ENCODE data around the gene THAP5.
"Not testable (repeated sequence)": the region's sequence is repeated elsewhere in the genome, so short reads cannot be mapped to it uniquely, and the experiment has no call there.

THAP5 gene

DNA sequence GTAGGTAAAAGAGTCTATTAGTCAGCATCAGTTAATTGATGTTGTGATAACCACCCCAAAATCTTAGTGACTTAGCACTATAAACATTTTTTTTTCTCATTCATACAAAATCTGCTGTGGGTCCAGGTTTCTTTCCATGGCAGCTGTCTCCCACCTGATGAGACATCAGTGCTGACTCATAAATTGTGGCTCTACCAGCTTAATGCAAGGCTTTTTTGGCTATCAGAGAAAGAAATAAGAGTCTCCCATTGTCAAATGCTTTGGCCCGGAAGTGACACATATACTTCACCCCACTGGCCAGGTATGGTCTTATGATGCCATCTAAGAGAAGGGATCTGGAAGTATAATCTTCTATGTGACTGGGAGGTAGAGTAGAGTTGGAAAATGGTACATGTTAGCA is 14.7 kb upstream of the THAP5 start:
- no peak for DNase-seq (ENCODE audit: low read depth)

- DNase-seq (ENCODE audit: low read depth), result no peak
These were observed 12.4 kb upstream of the THAP5 start for GRCh38 chr7:108581655-108582491.

DNA sequence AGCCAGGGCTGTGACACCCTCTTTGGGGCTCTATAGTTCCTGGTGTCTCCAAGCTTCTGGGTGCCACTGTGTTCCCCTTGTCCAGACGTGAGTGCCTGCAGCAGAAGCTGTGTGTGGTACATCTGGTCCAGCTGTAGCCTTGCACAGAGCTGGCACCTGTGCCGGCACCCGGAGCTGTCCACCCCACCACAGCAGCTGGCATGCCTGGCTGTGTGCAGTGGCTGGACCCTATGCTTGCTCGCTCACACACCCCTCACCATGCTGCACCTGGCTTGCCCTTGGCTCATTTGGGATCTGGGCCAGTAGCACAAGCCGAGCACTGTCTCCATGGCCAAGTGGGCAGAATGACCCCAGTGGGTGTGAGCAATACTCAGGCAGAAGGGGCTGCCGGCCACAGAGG is 10.8 kb upstream of the THAP5 start:
- no peak for DNase-seq (ENCODE audit: low read depth)

GRCh38 chr7:108578937-108579336 is 9.4 kb upstream of the THAP5 start:
- DNase-seq (ENCODE audit: low read depth), result no peak

DNA sequence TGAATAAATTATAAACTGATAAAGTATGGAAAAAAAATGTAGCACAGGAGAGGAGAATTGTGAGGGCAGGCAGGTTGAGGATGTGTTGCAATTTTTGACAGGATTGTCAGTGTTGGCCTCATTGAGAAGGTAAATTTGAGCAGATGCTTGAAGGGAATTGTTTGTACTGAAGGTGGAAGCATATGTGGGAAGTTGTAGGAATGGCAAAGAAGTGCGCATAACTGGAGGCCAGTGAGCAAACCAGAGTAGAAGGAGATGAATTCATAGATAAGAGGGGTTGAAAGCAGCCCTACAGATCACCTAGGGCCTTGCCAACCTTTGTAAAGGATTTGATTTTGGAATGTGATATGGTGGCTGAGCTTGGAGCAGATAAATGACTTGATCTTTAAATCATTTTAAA is 6.6 kb upstream of the THAP5 start:
- no peak for DNase-seq (ENCODE audit: low read depth)

DNA sequence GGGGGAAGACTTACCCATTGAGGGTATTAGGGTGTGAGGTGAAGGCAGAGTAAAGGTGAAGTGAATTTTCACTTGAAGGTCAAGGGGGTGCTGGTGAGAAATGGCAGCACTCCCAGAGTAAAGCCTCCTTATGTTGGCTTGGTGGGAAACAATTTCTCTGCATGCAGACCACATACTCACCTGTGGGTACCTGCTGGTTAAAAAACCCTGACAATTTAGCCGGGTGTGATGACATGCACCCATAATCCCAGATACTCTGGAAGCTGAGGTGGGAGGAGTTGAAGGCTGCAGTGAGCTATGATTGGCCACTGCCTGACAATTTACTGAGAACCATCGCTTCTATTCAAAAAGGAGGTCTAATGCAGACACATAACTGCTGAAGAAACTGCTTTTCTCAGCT is 5.7 kb upstream of the THAP5 start:
- DNase-seq (ENCODE audit: low read depth), result no peak

- DNase-seq (ENCODE audit: low read depth), result no peak
These were observed 3.0 kb upstream of the THAP5 start for GRCh38 chr7:108572480-108572879.

DNA sequence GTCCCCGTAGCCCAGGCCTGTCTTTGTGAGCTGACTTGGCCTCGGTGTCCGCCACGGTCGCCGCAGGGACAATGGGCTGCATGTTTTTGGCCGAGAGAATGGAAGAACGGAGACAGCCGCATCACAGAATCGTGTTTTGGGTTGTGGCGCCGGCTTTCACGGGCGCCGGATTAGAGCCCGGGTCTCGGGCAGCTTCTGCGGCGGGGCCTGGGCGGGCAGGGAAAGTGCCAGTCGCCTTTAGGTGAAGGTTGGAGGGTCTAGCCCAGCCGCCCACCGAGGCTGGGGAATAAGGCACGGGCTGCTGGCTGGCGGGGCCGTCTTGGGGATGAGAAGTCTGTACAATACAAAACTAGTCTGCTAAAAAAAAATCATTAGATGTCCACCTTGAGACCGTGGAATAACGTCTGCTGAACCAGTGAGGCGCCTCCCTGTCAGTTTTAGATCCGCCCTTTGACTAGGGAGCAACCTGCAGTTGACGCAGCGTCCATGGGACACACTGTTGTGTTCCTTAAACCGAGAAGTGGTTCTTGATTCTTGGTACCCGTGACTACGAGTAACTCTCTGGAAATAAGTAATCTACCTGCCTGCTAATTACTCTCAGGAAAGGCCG is 745 bp upstream of the THAP5 start:
- peak; percentile 13 for DNase-seq (ENCODE audit: low read depth)

DNA sequence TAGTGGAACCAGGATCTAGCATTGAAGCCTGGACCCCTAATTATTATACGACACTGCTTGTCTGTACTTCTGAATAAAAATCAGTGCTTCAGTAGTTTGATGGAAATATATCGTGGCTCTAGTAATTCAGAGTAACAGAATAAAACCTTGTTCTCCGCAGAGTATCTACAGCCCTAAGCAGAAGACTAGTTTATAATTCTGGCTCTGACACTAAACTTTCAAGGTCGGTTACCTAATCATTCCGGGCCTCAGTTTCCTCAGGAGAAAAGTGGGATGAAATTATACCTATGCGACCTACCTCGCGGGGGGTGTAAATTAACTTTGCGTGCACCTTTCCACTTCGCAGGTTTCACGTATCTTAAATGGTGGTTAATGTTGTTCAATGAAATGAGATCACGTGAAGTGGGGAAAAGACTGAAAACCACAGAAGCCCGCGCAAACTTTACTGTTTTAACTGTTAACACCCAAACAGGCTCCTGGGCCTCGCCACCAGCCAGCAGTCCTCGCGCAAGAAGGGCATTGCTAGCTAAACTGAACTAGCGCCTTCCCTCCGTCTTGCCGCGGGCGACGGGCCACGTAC is 615 bp downstream of the THAP5 start:
- peak; percentile 17 for DNase-seq (ENCODE audit: low read depth)

DNA sequence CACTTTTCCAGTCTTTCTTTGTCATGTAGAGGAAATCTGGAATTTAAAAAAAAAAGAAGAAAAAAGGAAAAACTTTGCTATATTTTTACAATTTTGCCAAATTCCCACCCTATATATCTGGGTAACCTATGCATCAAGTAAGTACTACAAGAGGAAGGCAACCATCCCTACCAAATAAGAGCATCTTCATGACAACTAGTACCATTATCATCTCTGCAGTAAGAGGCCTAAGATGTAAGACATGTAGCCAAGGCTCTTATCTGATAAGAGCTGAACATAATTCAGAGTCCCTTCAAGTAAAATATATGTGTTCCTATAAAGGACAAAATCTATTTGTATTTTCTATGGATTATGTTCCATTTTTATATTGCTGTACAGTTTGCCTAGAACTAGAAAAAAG is 3.5 kb downstream of the THAP5 start:
- no peak for DNase-seq (ENCODE audit: low read depth)

DNA sequence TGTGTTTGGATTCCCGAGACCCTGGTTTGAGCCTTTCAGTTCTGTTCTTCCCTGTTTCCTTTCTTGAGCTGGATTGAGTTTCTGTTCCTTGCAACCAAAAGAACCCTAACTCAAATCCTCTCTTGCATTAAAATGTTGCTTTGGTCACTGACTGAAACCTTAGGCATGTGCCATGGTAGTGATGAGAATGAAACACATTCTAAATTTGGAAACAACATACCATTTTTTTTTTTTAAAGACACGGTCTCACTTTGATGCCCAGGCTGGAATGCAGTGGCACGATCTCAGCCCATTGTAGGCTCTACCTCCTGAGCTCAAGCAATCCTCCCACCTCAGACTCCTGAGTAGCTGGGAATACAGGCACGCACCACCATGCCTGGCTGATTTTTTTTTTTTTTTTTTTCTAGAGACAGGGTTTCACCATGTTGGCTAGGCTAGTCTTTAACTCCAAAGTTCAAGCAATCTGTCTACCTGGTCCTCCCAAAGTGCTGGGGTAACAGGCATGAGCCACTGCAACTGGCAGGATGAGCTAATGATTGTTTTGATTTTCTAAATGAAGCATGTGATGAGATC is 8.4 kb downstream of the THAP5 start:
- DNase-seq (ENCODE audit: low read depth), result no peak

DNA sequence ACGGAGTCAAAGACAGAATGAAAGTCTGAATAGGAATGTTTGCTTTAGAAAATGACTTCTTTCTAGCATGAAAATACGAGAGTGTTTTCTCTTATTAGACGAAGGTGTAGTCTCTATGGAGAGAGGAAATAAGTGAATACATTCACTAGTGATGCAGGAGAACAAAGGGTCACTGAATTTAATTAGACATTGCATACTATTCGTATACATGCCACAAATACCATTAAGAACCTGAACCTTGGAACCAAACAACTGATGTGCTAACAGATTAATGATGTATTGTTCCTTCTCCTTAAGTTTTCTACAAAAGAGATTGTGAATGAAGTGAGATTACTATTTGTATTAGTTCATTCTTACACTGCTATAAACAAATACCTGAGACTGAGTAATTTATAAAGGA is 10.3 kb downstream of the THAP5 start:
- DNase-seq (ENCODE audit: low read depth), result no peak

GRCh38 chr7:108557617-108558016 is 11.9 kb downstream of the THAP5 start:
- no peak for DNase-seq (ENCODE audit: low read depth)

DNA sequence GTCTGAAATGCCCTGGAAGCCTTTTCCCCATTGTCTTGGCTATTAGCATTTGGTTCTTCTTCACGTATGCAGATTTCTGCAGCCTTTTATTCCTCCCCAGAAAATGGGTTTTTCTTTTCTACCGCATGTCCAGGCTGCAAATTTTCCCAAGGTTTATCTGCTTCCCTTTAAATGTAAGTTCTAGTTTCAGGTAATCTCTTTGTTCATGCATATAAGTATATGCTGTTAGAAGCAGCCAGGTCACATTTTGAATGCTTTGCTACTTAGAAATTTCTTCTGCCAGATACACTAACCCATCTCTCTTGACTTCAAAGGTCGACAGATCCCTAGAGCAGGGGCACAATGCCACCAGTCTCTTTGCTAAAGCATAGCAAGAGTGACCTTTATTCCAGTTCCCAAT is 12.3 kb downstream of the THAP5 start:
- DNase-seq (ENCODE audit: low read depth), result no peak

- not testable (repeated sequence) for DNase-seq (ENCODE audit: low read depth)
These were observed 12.8 kb downstream of the THAP5 start for GRCh38 chr7:108556665-108557064.

DNA sequence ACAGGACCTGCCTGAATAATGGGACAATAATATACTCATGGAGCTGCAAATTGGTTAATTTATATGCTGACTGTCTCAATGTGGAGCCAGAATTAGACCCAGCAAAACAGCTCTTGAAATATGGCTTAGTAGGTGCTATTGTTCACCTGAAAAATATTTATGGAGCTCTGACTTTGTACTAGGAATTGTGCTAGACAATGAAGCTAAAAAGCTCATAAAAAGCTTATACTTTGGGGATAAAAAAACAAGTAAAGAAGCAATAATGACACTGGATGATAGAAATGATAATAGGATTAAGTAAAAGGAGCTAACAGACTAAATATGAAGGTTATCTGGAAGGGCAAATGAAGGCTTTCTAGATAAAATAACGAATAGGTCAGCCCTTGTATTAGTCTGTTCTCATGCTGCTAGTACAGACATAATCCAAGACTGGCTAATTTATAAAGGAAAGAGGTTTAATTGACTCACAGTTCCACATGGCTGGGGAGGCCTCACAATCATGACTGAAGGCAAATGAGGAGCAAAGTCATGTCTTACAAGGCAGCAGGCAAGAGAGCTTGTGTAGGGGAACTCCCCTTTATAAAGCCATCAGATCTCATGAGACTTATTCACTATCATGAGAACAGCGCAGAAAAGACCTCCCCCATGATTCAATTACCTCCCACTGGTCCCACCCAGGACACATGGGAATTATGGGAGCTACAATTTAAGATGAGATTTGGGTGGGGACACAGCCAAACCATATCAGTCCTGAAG is 21.2 kb downstream of the THAP5 start:
- DNase-seq (ENCODE audit: low read depth), result not testable (repeated sequence)

- DNase-seq (ENCODE audit: low read depth), result no peak
These were observed 28.0 kb downstream of the THAP5 start for GRCh38 chr7:108541478-108541877.

GRCh38 chr7:108538685-108539084 is 30.8 kb downstream of the THAP5 start:
- not testable (repeated sequence) for DNase-seq (ENCODE audit: low read depth)

GRCh38 chr7:108538236-108538635 is 31.3 kb downstream of the THAP5 start:
- not testable (repeated sequence) for DNase-seq (ENCODE audit: low read depth)

DNA sequence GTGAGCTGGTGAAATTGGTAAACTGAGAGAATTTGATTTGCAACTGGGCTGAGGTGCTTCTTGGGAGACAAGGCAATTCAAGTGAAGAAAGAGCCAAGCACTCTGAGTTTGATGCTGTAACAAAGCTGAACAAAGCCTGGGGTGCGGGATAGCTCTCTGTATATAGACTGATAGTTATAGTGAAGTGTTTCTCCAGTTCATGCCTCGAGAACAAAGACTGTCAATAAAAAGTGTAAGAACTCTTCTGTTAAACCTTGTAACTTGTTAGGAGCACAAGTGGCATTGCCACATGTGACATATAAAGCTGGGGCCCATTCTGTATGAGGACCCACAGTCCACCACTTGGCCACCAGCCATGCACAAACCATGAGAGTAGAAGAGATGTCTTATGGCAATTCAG is 32.3 kb downstream of the THAP5 start:
- DNase-seq (ENCODE audit: low read depth), result no peak

GRCh38 chr7:108535744-108536143 is 33.8 kb downstream of the THAP5 start:
- no peak for DNase-seq (ENCODE audit: low read depth)

DNA sequence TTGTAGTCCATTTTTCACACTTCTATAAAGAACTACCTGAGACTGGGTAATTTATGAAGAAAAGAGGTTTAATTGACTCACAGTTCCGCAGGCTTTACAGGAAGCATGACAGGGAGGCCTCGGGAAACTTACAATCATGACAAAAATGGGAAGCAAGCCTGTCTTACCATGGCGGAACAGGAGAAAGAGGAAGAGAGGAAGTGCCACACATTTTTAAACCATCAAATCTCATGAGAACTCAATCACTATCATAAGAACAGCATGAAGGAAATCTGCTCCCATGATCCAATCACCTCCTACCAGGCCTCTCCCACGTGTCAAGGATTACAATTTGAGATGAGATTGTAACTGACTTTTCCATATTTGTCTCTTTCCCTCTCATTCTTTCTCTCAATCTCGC is 34.2 kb downstream of the THAP5 start:
- DNase-seq (ENCODE audit: low read depth), result no peak
